Stimulated activated CD8-positive, alpha-beta memory T cell treated with anti-CD3 and anti-CD28 coated beads, Interleukin-15, amount 100 ng/mL, for 48 hours (primary cell): ENCODE data around the gene FCER2.

ENCODE experiments used
- DNase-seq, 2 donors: peaks; one replicate each; pipeline ENCODE4 v3.0.0-alpha.2; 2020; ENCODE audit warnings: low read depth in 2 of 2

The FCER2 gene

GRCh38 chr19:7701049-7701653 lies 780 bp downstream of the FCER2 start:
- DNase-seq, result no peak

- DNase-seq, result peak; percentile 53 to 61
Measured at GRCh38 chr19:7699417-7700401, 2.2 kb downstream of the FCER2 start.

- DNase-seq, result no peak
Measured at GRCh38 chr19:7699003-7699402, 2.9 kb downstream of the FCER2 start.

- no peak for DNase-seq
Measured at GRCh38 chr19:7698583-7698982, 3.3 kb downstream of the FCER2 start.

GRCh38 chr19:7697721-7698287 lies 4.1 kb downstream of the FCER2 start:
- DNase-seq, result no peak

- DNase-seq, result no peak
Measured at GRCh38 chr19:7694499-7694898, 7.4 kb downstream of the FCER2 start.

GRCh38 chr19:7692417-7693088 lies 9.4 kb downstream of the FCER2 start:
- DNase-seq, result no peak

GRCh38 chr19:7691497-7691896 lies 10.4 kb downstream of the FCER2 start:
- DNase-seq, result no peak

- peak in 1 of 2 donors; percentile 18 for DNase-seq
Measured at GRCh38 chr19:7690779-7691258, 11.1 kb downstream of the FCER2 start.

- DNase-seq, result no peak
Measured at GRCh38 chr19:7689165-7689564, 12.8 kb downstream of the FCER2 start.

- no peak for DNase-seq
Measured at GRCh38 chr19:7687177-7687576, 14.8 kb downstream of the FCER2 start.

GRCh38 chr19:7685546-7686445 lies 16.1 kb downstream of the FCER2 start:
- DNase-seq, result no peak

GRCh38 chr19:7682175-7682855 lies 19.6 kb downstream of the FCER2 start:
- DNase-seq, result no peak

GRCh38 chr19:7681340-7682174 lies 20.4 kb downstream of the FCER2 start:
- DNase-seq, result peak; percentile 73 to 78

GRCh38 chr19:7680606-7681339 lies 21.2 kb downstream of the FCER2 start, which contains the start of gene TRAPPC5:
TSS of gene TRAPPC5 (plus strand) at chr19:7680833. CDS start at chr19:7682254, 1,421 bp downstream.
- DNase-seq, result peak; percentile 81

GRCh38 chr19:7679771-7680605 lies 21.9 kb downstream of the FCER2 start:
- DNase-seq, result no peak

GRCh38 chr19:7678971-7679751 lies 22.8 kb downstream of the FCER2 start:
- peak in 1 of 2 donors; percentile 47 for DNase-seq
